ENCODE measurements around the gene KLHL11. TPM values are rescaled to one million over a fixed set of nuclear protein-coding genes. Genes with fewer than 3 reads are reported as not detected.

KLHL11 gene
- total and polyA plus RNA-seq, 4 donors, result 0.68 to 12.6 (median 7.1) TPM

GRCh38 chr17:41813152-41813680 is 52.0 kb downstream of the KLHL11 start:
- 44% methylated on average over 12 of the region's 12 CpGs for WGBS
- no peak for TF ChIP-seq TAF1 (conservative IDR thresholded peaks at IDR 0.05)
- no peak for TF ChIP-seq RXRA (IDR thresholded peaks at IDR 0.05)
- TF ChIP-seq, protein P1, sequence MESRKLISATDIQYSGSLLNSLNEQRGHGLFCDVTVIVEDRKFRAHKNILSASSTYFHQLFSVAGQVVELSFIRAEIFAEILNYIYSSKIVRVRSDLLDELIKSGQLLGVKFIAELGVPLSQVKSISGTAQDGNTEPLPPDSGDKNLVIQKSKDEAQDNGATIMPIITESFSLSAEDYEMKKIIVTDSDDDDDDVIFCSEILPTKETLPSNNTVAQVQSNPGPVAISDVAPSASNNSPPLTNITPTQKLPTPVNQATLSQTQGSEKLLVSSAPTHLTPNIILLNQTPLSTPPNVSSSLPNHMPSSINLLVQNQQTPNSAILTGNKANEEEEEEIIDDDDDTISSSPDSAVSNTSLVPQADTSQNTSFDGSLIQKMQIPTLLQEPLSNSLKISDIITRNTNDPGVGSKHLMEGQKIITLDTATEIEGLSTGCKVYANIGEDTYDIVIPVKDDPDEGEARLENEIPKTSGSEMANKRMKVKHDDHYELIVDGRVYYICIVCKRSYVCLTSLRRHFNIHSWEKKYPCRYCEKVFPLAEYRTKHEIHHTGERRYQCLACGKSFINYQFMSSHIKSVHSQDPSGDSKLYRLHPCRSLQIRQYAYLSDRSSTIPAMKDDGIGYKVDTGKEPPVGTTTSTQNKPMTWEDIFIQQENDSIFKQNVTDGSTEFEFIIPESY (IDR thresholded peaks at IDR 0.05), result no peak
- no peak for TF ChIP-seq YY1 (IDR thresholded peaks at IDR 0.05)
- TF ChIP-seq ATF3 (IDR thresholded peaks at IDR 0.05), result no peak
- no peak for TF ChIP-seq HNF4A (conservative IDR thresholded peaks at IDR 0.05)
- TF ChIP-seq SP1 (IDR thresholded peaks at IDR 0.05), result no peak
- no peak for TF ChIP-seq NR2F2 (IDR thresholded peaks at IDR 0.05)
- no peak for TF ChIP-seq JUND (IDR thresholded peaks at IDR 0.05)
- no peak for TF ChIP-seq EGR1 (IDR thresholded peaks at IDR 0.05; ENCODE audit: low read depth in 2 of 2)
- no peak for TF ChIP-seq RAD21 (IDR thresholded peaks at IDR 0.05)
- TF ChIP-seq REST (IDR thresholded peaks at IDR 0.05), result no peak
- Histone ChIP-seq H3K27ac (ENCODE audit: low read depth in 1 of 2, low read length in 2 of 2) (no peak overlapping the region), H3K4me3 (ENCODE audit: low read depth in 1 of 3, low read length in 3 of 3) (peak overlapping the region in 1 of 3 donors; percentile 78), H3K9ac (ENCODE audit: low read depth in 1 of 2, low read length in 2 of 2) (no peak overlapping the region), H3K27me3 (ENCODE audit: control insufficient read depth in 4 of 4, insufficient read depth in 4 of 4, low read length in 3 of 4) (no peaks in the 10 kb centered on the region), H3K4me1 (ENCODE audit: control insufficient read depth in 4 of 4, insufficient read depth in 4 of 4, low read length in 3 of 4) (peaks cover 5 to 18% (median 10%) of the 10 kb centered on the region in 4 donors), H3K36me3 (ENCODE audit: control insufficient read depth in 4 of 4, insufficient read depth in 3 of 4, low read depth in 1 of 4, low read length in 3 of 4) (no peaks in the 10 kb centered on the region), H3K9me3 (ENCODE audit: control insufficient read depth in 4 of 4, low read length in 3 of 4) (no peaks in the 10 kb centered on the region)
- DNase-seq (ENCODE audit: low spot score), result no peak

DNA sequence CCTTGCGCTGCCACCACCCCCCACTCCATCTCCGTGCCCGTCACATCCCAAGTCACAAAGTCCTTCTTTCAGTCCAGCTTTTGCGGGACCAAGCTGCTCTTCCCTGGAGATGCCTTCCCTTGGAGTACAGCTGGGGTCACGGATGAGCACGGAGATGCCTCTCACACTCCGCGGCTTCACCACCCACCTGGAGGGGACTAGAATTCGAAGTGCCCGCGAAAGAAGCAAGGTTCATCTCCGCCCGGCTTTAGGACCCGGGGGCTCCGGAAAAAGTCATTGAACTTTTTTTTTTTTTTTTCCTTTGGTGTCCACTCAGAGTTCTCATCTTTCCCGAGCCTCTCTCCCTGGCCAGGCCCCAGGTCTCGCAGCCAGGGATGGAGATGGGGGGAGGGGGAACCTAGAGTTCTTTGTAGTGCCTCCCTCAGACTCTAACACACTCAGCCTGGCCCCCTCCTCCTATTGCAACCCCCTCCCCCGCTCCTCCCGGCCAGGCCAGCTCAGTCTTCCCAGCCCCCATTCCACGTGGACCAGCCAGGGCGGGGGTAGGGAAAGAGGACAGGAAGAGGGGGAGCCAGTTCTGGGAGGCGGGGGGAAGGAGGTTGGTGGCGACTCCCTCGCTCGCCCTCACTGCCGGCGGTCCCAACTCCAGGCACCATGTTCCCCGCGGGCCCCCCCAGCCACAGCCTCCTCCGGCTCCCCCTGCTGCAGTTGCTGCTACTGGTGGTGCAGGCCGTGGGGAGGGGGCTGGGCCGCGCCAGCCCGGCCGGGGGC is 52.7 kb downstream of the KLHL11 start, which contains the start of gene FKBP10:
FKBP10 (plus strand) TSS at position 624 of the 771 bp plus-strand sequence; CDS start at position 655, 31 bp downstream.
- TF ChIP-seq RXRA (IDR thresholded peaks at IDR 0.05) (peak in 1 of 2 donors; percentile 7), REST (IDR thresholded peaks at IDR 0.05) (no peak), HNF4A (conservative IDR thresholded peaks at IDR 0.05) (no peak), EGR1 (IDR thresholded peaks at IDR 0.05; ENCODE audit: low read depth in 2 of 2) (no peak), MAX (IDR thresholded peaks at IDR 0.05) (no peak), JUND (IDR thresholded peaks at IDR 0.05) (no peak), RAD21 (IDR thresholded peaks at IDR 0.05) (no peak), ATF3 (IDR thresholded peaks at IDR 0.05) (no peak)
- TF ChIP-seq, protein P2, sequence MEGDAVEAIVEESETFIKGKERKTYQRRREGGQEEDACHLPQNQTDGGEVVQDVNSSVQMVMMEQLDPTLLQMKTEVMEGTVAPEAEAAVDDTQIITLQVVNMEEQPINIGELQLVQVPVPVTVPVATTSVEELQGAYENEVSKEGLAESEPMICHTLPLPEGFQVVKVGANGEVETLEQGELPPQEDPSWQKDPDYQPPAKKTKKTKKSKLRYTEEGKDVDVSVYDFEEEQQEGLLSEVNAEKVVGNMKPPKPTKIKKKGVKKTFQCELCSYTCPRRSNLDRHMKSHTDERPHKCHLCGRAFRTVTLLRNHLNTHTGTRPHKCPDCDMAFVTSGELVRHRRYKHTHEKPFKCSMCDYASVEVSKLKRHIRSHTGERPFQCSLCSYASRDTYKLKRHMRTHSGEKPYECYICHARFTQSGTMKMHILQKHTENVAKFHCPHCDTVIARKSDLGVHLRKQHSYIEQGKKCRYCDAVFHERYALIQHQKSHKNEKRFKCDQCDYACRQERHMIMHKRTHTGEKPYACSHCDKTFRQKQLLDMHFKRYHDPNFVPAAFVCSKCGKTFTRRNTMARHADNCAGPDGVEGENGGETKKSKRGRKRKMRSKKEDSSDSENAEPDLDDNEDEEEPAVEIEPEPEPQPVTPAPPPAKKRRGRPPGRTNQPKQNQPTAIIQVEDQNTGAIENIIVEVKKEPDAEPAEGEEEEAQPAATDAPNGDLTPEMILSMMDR (IDR thresholded peaks at IDR 0.05; ENCODE audit: low read depth, low read length, missing input control), result no peak
- WGBS, result 8% methylated on average over 35 of the region's 35 CpGs
- peak; percentile 49 for DNase-seq (ENCODE audit: low spot score)
- no peaks in the 10 kb centered on the region for H3K36me3 ChIP-seq (ENCODE audit: control insufficient read depth in 4 of 4, insufficient read depth in 3 of 4, low read depth in 1 of 4, low read length in 3 of 4)
- H3K9ac ChIP-seq (ENCODE audit: low read depth in 1 of 2, low read length in 2 of 2), result no peak within 1 kb of the TSS
- no peaks in the 10 kb centered on the region for H3K9me3 ChIP-seq (ENCODE audit: control insufficient read depth in 4 of 4, low read length in 3 of 4)
- H3K4me3 ChIP-seq (ENCODE audit: low read depth in 1 of 3, low read length in 3 of 3), result peak within 1 kb of the TSS in 2 of 3 donors; percentile 54 to 78
- peak within 1 kb of the TSS; percentile 15 to 31 for H3K27ac ChIP-seq (ENCODE audit: low read depth in 1 of 2, low read length in 2 of 2)
- H3K27me3 ChIP-seq (ENCODE audit: control insufficient read depth in 4 of 4, insufficient read depth in 4 of 4, low read length in 3 of 4), result no peaks in the 10 kb centered on the region
- H3K4me1 ChIP-seq (ENCODE audit: control insufficient read depth in 4 of 4, insufficient read depth in 4 of 4, low read length in 3 of 4), result peaks cover 5 to 18% (median 10%) of the 10 kb centered on the region in 4 donors

Measured in liver (tissue), 9 donors.